ENCODE results near the gene SIPA1.

The SIPA1 gene

DNA sequence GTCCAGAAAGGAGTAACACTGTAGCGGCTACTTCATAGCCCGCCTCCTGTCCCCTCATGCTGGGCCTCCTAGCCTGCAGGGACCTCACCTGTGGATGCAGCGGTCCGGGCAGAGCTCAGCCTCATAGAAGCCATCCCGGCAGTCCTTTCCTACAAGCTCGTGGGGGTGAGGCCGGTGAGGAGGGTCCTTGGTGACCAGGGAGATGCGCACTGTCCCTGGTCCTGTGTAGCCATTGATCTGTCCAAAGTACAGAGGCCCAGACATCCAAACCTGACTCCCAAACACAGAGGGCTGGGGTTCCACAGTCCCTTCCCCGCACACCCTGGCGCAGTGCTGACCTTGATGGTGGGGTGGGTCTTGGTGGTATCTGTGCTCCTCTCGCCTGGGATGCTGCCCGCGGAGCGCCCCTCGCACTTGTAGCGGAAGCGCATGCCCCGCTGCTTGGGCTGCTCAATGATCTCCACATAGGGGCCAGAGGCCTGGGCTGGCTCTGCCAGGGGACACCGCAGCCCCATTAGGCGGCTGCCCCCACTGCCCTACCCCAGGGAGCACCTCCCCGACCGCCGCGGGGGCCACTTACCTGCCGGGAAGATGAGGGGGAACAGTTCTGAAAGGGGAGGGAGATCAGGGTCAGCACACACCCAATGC, 23.8 kb downstream of the SIPA1 start:
- H2AFZ ChIP-seq (ENCODE audit: low read length) = no peak overlapping the region
- H3K27me3 ChIP-seq (ENCODE audit: insufficient read depth, low read length) = no peaks in the 10 kb centered on the region
- peaks cover 19% of the 10 kb centered on the region for H3K4me1 ChIP-seq (ENCODE audit: insufficient read depth, low read length, severe bottlenecking)
- peak overlapping the region; percentile 87 for H3K9ac ChIP-seq (ENCODE audit: low read length)
- H4K20me1 ChIP-seq (ENCODE audit: insufficient read depth, low read length) = no peaks in the 10 kb centered on the region
- H3K27ac ChIP-seq (ENCODE audit: low read depth, low read length, poor library complexity, severe bottlenecking) = no peak overlapping the region
- no peaks in the 10 kb centered on the region for H3K9me3 ChIP-seq (ENCODE audit: low read length)
- H3F3A ChIP-seq (ENCODE audit: insufficient read depth, low read length) = no peaks in the 10 kb centered on the region
- H3K36me3 ChIP-seq (ENCODE audit: insufficient read depth, low read length) = peaks cover 48% of the 10 kb centered on the region
- H3K9me2 ChIP-seq (ENCODE audit: low read depth, low read length) = no peaks in the 10 kb centered on the region
- peaks cover 9% of the 10 kb centered on the region for H3K79me2 ChIP-seq (ENCODE audit: insufficient read depth, low read length)
- TF ChIP-seq CTCF (IDR thresholded peaks at IDR 0.05; ENCODE audit: low read length) (no peak), EZH2 (IDR thresholded peaks at IDR 0.05; ENCODE audit: borderline replicate concordance, low read length) (no peak)
- peak overlapping the region; percentile 100 for H3K4me2 ChIP-seq (ENCODE audit: low read length)
- H3K4me3 ChIP-seq (ENCODE audit: low read depth, low read length, poor library complexity, severe bottlenecking) = peak overlapping the region; percentile 91

GRCh38 chr11:65662247-65662798, 24.4 kb downstream of the SIPA1 start:
- H3K9me2 ChIP-seq (ENCODE audit: low read depth, low read length) = no peaks in the 10 kb centered on the region
- H4K20me1 ChIP-seq (ENCODE audit: insufficient read depth, low read length) = no peaks in the 10 kb centered on the region
- no peaks in the 10 kb centered on the region for H3F3A ChIP-seq (ENCODE audit: insufficient read depth, low read length)
- peaks cover 19% of the 10 kb centered on the region for H3K4me1 ChIP-seq (ENCODE audit: insufficient read depth, low read length, severe bottlenecking)
- H3K4me2 ChIP-seq (ENCODE audit: low read length) = peak overlapping the region; percentile 100
- H3K27ac ChIP-seq (ENCODE audit: low read depth, low read length, poor library complexity, severe bottlenecking) = no peak overlapping the region
- H3K9ac ChIP-seq (ENCODE audit: low read length) = peak overlapping the region; percentile 87
- peak overlapping the region; percentile 91 for H3K4me3 ChIP-seq (ENCODE audit: low read depth, low read length, poor library complexity, severe bottlenecking)
- H3K27me3 ChIP-seq (ENCODE audit: insufficient read depth, low read length) = no peaks in the 10 kb centered on the region
- H3K9me3 ChIP-seq (ENCODE audit: low read length) = no peaks in the 10 kb centered on the region
- H3K79me2 ChIP-seq (ENCODE audit: insufficient read depth, low read length) = peaks cover 9% of the 10 kb centered on the region
- TF ChIP-seq CTCF (IDR thresholded peaks at IDR 0.05; ENCODE audit: low read length) (no peak), EZH2 (IDR thresholded peaks at IDR 0.05; ENCODE audit: borderline replicate concordance, low read length) (no peak)
- peaks cover 43% of the 10 kb centered on the region for H3K36me3 ChIP-seq (ENCODE audit: insufficient read depth, low read length)
- H2AFZ ChIP-seq (ENCODE audit: low read length) = no peak overlapping the region

GRCh38 chr11:65662799-65663638, 25.1 kb downstream of the SIPA1 start, which contains the start of gene RELA:
RELA (minus strand) TSS chr11:65662916; CDS start chr11:65662832, 84 bp downstream.
- H3F3A ChIP-seq (ENCODE audit: insufficient read depth, low read length) = no peaks in the 10 kb centered on the region
- peak within 1 kb of the TSS; percentile 87 for H3K9ac ChIP-seq (ENCODE audit: low read length)
- H3K79me2 ChIP-seq (ENCODE audit: insufficient read depth, low read length) = peaks cover 9% of the 10 kb centered on the region
- no peaks in the 10 kb centered on the region for H4K20me1 ChIP-seq (ENCODE audit: insufficient read depth, low read length)
- peaks cover 19% of the 10 kb centered on the region for H3K4me1 ChIP-seq (ENCODE audit: insufficient read depth, low read length, severe bottlenecking)
- peak within 1 kb of the TSS; percentile 81 for H3K27ac ChIP-seq (ENCODE audit: low read depth, low read length, poor library complexity, severe bottlenecking)
- peaks cover 36% of the 10 kb centered on the region for H3K36me3 ChIP-seq (ENCODE audit: insufficient read depth, low read length)
- H3K9me2 ChIP-seq (ENCODE audit: low read depth, low read length) = no peaks in the 10 kb centered on the region
- peak within 1 kb of the TSS; percentile 91 for H3K4me3 ChIP-seq (ENCODE audit: low read depth, low read length, poor library complexity, severe bottlenecking)
- H2AFZ ChIP-seq (ENCODE audit: low read length) = peak within 1 kb of the TSS; percentile 77; the same call in 1 of the 2 replicates
- H3K4me2 ChIP-seq (ENCODE audit: low read length) = peak within 1 kb of the TSS; percentile 100
- H3K27me3 ChIP-seq (ENCODE audit: insufficient read depth, low read length) = no peaks in the 10 kb centered on the region
- H3K9me3 ChIP-seq (ENCODE audit: low read length) = no peaks in the 10 kb centered on the region
- no peak for TF ChIP-seq CTCF (IDR thresholded peaks at IDR 0.05; ENCODE audit: low read length)
- TF ChIP-seq EZH2 (IDR thresholded peaks at IDR 0.05; ENCODE audit: borderline replicate concordance, low read length) = no peak

Measured in OCI-LY1 (cell line).